ENCODE results near the gene MSI2. TPM values are rescaled to one million over a fixed set of nuclear protein-coding genes. Genes with fewer than 3 reads are reported as not detected.

MSI2 gene
- total RNA-seq, 4 donors from 2014 or later: 19.7 to 35.8 (median 22.4) TPM

DNA sequence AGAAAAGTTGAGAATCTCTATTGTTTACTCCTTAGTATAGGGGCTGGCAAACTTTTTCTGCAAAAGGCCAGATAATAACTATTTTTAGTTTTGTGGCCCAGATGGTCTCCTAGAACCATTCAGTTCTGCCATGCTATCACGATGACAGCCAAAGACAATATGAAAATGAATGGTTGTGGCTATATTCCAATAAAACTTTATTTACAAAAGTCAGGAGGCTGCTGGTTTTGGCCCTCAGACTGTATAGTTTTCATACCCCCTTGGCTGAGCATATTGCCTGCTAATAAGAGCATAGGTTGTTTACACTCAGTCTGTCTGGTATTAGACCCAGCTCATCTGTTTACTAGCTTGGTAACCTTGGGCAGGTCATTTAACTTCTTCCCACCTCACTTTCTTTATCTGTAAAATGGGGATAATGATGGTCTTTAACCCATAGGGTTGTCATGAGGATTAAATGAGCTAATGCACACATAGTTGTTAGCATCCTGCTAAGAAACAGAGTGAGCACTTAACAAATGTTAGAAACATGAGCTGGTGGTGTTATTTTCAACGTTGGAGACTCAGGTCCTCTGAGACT is 156.3 kb downstream of the MSI2 start:
- no peak for DNase-seq (ENCODE audit: low spot score in 2 of 2)
- no peak for TF ChIP-seq POLR2AphosphoS5 (IDR thresholded peaks at IDR 0.05)
- no peak for TF ChIP-seq EP300 (IDR thresholded peaks at IDR 0.05)
- TF ChIP-seq, protein P1, sequence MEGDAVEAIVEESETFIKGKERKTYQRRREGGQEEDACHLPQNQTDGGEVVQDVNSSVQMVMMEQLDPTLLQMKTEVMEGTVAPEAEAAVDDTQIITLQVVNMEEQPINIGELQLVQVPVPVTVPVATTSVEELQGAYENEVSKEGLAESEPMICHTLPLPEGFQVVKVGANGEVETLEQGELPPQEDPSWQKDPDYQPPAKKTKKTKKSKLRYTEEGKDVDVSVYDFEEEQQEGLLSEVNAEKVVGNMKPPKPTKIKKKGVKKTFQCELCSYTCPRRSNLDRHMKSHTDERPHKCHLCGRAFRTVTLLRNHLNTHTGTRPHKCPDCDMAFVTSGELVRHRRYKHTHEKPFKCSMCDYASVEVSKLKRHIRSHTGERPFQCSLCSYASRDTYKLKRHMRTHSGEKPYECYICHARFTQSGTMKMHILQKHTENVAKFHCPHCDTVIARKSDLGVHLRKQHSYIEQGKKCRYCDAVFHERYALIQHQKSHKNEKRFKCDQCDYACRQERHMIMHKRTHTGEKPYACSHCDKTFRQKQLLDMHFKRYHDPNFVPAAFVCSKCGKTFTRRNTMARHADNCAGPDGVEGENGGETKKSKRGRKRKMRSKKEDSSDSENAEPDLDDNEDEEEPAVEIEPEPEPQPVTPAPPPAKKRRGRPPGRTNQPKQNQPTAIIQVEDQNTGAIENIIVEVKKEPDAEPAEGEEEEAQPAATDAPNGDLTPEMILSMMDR (IDR thresholded peaks at IDR 0.05): no peak
- no peak for TF ChIP-seq POLR2A (IDR thresholded peaks at IDR 0.05)
- no peaks in the 10 kb centered on the region for H3K36me3 ChIP-seq
- no peaks in the 10 kb centered on the region for H3K9me3 ChIP-seq
- H3K4me3 ChIP-seq: no peak overlapping the region
- 85% methylated on average over 2 of the region's 2 CpGs for WGBS
- H3K27me3 ChIP-seq: no peaks in the 10 kb centered on the region
- H3K27ac ChIP-seq: no peak overlapping the region
- no peaks in the 10 kb centered on the region for H3K4me1 ChIP-seq

DNA sequence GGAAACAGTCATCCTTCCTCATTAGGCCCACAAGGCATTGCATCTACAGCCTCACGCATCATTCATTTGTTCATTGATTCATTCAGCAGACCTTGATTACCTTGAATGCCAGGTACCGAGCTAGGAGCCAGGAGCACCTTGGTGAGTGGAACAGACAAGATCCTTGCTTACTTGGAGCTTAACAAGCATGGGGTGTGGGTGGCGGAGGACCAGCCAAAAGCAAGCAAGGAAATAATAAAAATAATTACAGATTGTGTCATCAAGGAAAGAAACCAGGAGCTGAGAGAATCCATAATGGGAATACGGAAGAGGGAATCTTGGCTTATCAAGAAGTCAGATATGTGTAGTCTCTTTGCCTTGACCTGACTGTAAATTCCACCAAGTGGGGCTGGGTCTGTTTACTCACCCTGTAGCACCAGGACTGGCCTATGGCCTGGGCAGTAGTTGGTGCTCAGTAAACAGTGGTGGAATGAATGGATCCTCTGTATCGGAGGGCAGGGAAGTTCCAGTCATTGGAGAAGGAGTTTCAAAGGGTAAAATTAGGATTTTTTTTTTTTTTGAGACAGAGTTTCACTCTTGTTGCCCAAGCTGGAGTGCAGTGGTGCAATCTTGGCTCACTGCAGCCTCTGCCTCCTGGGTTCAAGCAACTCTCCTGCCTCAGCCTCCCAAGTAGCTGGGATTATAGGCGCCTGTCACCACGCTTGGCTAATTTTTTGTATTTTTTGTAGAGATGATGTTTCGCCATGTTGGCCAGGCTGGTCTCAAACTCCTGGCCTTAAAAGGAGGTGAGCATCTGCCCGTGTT is 157.7 kb downstream of the MSI2 start:
- DNase-seq (ENCODE audit: low spot score in 2 of 2): no peak
- Histone ChIP-seq H3K27ac (no peak overlapping the region), H3K36me3 (no peaks in the 10 kb centered on the region), H3K4me3 (no peak overlapping the region), H3K4me1 (no peaks in the 10 kb centered on the region), H3K9me3 (no peaks in the 10 kb centered on the region), H3K27me3 (no peaks in the 10 kb centered on the region)
- no peak for TF ChIP-seq POLR2AphosphoS5 (IDR thresholded peaks at IDR 0.05)
- no peak for TF ChIP-seq EP300 (IDR thresholded peaks at IDR 0.05)
- TF ChIP-seq, protein P1 (IDR thresholded peaks at IDR 0.05): no peak
- no peak for TF ChIP-seq POLR2A (IDR thresholded peaks at IDR 0.05)
- 80% methylated on average over 9 of the region's 9 CpGs for WGBS

DNA sequence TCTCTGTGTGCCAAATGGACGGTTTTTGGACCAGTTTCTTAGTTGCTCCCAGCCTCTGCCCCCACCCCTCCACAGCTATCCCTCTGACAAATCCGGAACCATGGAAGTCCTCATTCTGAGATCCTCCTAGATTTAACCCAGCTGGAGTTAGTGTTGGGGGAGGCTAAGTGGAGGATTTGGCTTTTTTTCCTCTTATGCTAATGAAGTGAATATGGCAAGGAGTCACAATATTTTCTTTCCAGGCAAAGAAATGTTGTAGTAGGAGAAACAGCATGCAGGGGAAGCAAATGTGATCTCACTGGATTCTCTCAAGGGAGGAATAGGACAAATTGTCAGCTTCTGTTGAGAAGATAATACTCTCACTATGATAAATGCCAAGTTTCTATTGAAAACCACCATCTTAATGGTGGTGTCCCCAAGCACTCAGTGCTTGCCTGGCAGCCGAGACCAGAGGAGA is 159.5 kb downstream of the MSI2 start:
- no peaks in the 10 kb centered on the region for H3K4me1 ChIP-seq
- no peaks in the 10 kb centered on the region for H3K9me3 ChIP-seq
- no peak overlapping the region for H3K27ac ChIP-seq
- TF ChIP-seq EP300 (IDR thresholded peaks at IDR 0.05) (no peak), POLR2A (IDR thresholded peaks at IDR 0.05) (no peak), POLR2AphosphoS5 (IDR thresholded peaks at IDR 0.05) (no peak)
- TF ChIP-seq, protein P1 (IDR thresholded peaks at IDR 0.05): no peak
- no peak overlapping the region for H3K4me3 ChIP-seq
- DNase-seq (ENCODE audit: low spot score in 2 of 2): no peak
- no peaks in the 10 kb centered on the region for H3K27me3 ChIP-seq
- no peaks in the 10 kb centered on the region for H3K36me3 ChIP-seq
- WGBS: 71% methylated on average over 3 of the region's 3 CpGs

DNA sequence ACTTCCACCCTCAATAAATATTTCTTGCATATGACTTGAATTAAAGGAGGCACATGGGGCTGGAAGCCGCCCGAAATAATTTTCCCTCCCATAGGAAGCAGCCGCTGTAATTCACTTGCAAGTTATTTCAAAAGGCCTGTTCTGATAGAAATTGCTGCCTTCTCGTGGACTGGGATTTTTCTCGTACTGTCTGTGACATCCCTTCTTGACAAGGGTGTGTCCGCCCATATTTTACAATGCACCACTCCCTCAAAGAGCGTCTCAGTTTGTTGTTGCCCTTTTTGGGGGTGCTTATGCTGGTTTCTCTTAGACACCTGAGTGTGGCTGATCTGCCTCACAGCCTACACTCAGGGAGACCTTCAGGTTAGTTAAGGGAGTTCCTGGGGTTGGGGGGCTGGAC is 160.0 kb downstream of the MSI2 start:
- 92% methylated on average over 7 of the region's 7 CpGs for WGBS
- no peaks in the 10 kb centered on the region for H3K27me3 ChIP-seq

DNA sequence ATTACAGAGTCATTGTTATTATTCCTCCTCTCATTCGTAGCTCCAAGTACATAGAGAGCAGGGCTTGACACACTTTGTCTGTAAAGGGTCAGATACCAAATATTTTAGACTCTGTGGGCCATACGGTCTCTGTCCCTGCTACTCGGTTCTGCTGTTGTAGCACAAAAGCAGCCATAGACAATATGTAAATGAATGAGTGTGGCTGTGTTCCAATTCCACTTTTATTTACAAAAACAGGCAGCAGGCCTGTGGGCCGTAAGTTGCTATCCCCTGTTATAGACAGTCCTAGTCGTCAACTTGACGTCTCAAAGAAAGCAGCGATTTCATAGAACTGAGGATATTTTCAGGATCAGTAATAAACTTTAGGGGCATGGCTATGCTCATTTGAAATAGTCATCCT is 161.6 kb downstream of the MSI2 start:
- no peaks in the 10 kb centered on the region for H3K27me3 ChIP-seq
- WGBS: 96% methylated on average over 7 of the region's 7 CpGs
- no peaks in the 10 kb centered on the region for H3K4me1 ChIP-seq
- no peak overlapping the region for H3K4me3 ChIP-seq
- H3K27ac ChIP-seq: no peak overlapping the region
- H3K9me3 ChIP-seq: no peaks in the 10 kb centered on the region
- DNase-seq (ENCODE audit: low spot score in 2 of 2): no peak
- H3K36me3 ChIP-seq: no peaks in the 10 kb centered on the region
- TF ChIP-seq, protein P1 (IDR thresholded peaks at IDR 0.05): no peak
- TF ChIP-seq EP300 (IDR thresholded peaks at IDR 0.05) (no peak), POLR2AphosphoS5 (IDR thresholded peaks at IDR 0.05) (no peak), POLR2A (IDR thresholded peaks at IDR 0.05) (no peak)

More for the DNA sequence above, 160.0 kb downstream of the MSI2 start:
- DNase-seq (ENCODE audit: low spot score in 2 of 2): no peak
- TF ChIP-seq POLR2AphosphoS5 (IDR thresholded peaks at IDR 0.05): no peak
- TF ChIP-seq EP300 (IDR thresholded peaks at IDR 0.05): no peak
- no peak for TF ChIP-seq POLR2A (IDR thresholded peaks at IDR 0.05)
- TF ChIP-seq, protein P1 (IDR thresholded peaks at IDR 0.05): no peak
- Histone ChIP-seq H3K9me3 (no peaks in the 10 kb centered on the region), H3K4me1 (no peaks in the 10 kb centered on the region), H3K36me3 (no peaks in the 10 kb centered on the region), H3K27ac (no peak overlapping the region), H3K4me3 (no peak overlapping the region)

Data from suprapubic skin (tissue), 4 donors.